HCT116 (cell line): ENCODE measurements around the gene BRINP1. TPM values are rescaled to one million over a fixed set of nuclear protein-coding genes. Genes with fewer than 3 reads are reported as not detected.

ENCODE experiments used
- ATAC-seq: fragments of 200-7000 bp; cut with Tn5 transposase; 2 replicates; pipeline ENCODE4 v1.9.1; 2020; ENCODE audit warnings: mild to moderate bottlenecking, moderate library complexity
- BruUV-seq: library from RNA; stranded (reverse); fragments of 400-500 nt; replicated peaks from 2 replicates; lab custom pipeline; 2021; lab: Mats Ljungman, UMichigan
- CTCF ChIA-PET: fragments of 300-600 bp; sonication (Branson Sonifier 250); formaldehyde crosslinking; loops from one replicate; lab custom pipeline; 2021; ENCODE audit warnings: antibody characterized with exemption; lab: Charles Lee
- POLR2A ChIA-PET: fragments of 300-600, 350-600 bp; sonication (Branson Sonifier 250); formaldehyde crosslinking; loops from one replicate; lab custom pipeline; 2021; ENCODE audit warnings: antibody characterized with exemption; lab: Charles Lee
- RAD21 ChIA-PET, 2 experiments: fragments of 300-600 bp; sonication (Branson Sonifier 250); formaldehyde crosslinking; loops; one replicate each; lab custom pipeline; 2023; ENCODE audit warnings: low total read pairs in 2 of 2; ENCODE audit not compliant: uncharacterized antibody in 2 of 2, unreplicated experiment in 2 of 2, low non-redundant PET in 1 of 2; lab: Charles Lee
- DNase-seq: peaks from one replicate; pipeline ENCODE4 v3.0.0-alpha.2; 2010; ENCODE audit warnings: low read depth, low spot score
- H2AFZ ChIP-seq: fragments of 200-600 bp; shearing (Covaris generic), sonication (generic); 2 replicates; pipeline ENCODE4 v1.6.1; 2017; ENCODE audit warnings: low read depth, mixed run types, mixed read lengths, antibody characterized with exemption, low read length; ENCODE audit not compliant: poor library complexity, severe bottlenecking
- H3K27ac ChIP-seq: 2 replicates; pipeline ENCODE4 v1.5.1; 2012; ENCODE audit warnings: low read depth, low read length
- H3K27me3 ChIP-seq: fragments of 200-600 bp; sonication (generic); 2 replicates; pipeline ENCODE4 v1.6.1; 2016; ENCODE audit warnings: mixed run types, low read length, mixed read lengths; ENCODE audit not compliant: insufficient read depth
- H3K36me3 ChIP-seq, 2 experiments: fragments of 200-500 bp in 1 of 2; fragments of 200-600 bp in 1 of 2; sonication (Bioruptor generic) in 1 of 2; sonication (generic) in 1 of 2; 2 replicates each; pipeline versions ENCODE4 v1.5.1 to v1.6.1; 2014 to 2016; ENCODE audit warnings: low read length in 2 of 2, inconsistent platforms in 1 of 2, mixed read lengths in 1 of 2, mixed run types in 1 of 2; ENCODE audit not compliant: insufficient read depth in 2 of 2, control insufficient read depth in 1 of 2
- H3K4me1 ChIP-seq, 2 experiments: fragments of 200-600 bp in 1 of 2; sonication (generic) in 1 of 2; 2 replicates each; pipeline versions ENCODE4 v1.5.1 to v1.6.1; 2012 to 2017; ENCODE audit warnings: low read length in 2 of 2, inconsistent platforms in 1 of 2, mild to moderate bottlenecking in 1 of 2, mixed read lengths in 1 of 2, mixed run types in 1 of 2, moderate library complexity in 1 of 2; ENCODE audit not compliant: insufficient read depth in 2 of 2, control insufficient read depth in 1 of 2
- H3K4me2 ChIP-seq: fragments of 200-600 bp; sonication (generic); 2 replicates; pipeline ENCODE4 v1.6.1; 2017; ENCODE audit warnings: mixed run types, low read length, mixed read lengths
- H3K4me3 ChIP-seq, 2 experiments: fragments of 200-600 bp in 1 of 2; sonication (generic) in 1 of 2; replicated peaks in 1 of 2; 2 replicates each; pipeline ENCODE4 v1.5.1; 2011 to 2016; ENCODE audit warnings: low read length in 2 of 2, control low read depth in 1 of 2, low read depth in 1 of 2, mild to moderate bottlenecking in 1 of 2, mixed read lengths in 1 of 2, mixed run types in 1 of 2
- H3K79me2 ChIP-seq: fragments of 200-600 bp; sonication (generic); 2 replicates; pipeline ENCODE4 v1.6.1; 2017; ENCODE audit warnings: mild to moderate bottlenecking, mixed run types, low read length, moderate library complexity, mixed read lengths; ENCODE audit not compliant: insufficient read depth
- H3K9ac ChIP-seq: fragments of 200-600 bp; sonication (generic); 2 replicates; pipeline ENCODE4 v1.6.1; 2016; ENCODE audit warnings: low read length, mixed read lengths
- H3K9me2 ChIP-seq: fragments of 200-600 bp; sonication (generic), shearing (Covaris generic); 2 replicates; pipeline ENCODE4 v1.6.1; 2017; ENCODE audit warnings: mixed run types, mild to moderate bottlenecking, moderate library complexity; ENCODE audit not compliant: insufficient read depth
- H3K9me3 ChIP-seq, 2 experiments: fragments of 200-500 bp in 1 of 2; fragments of 200-600 bp in 1 of 2; sonication (Bioruptor generic) in 1 of 2; sonication (generic) in 1 of 2; 2 replicates each; pipeline ENCODE4 v1.6.1; 2014 to 2017; ENCODE audit warnings: low read length in 2 of 2, mixed read lengths in 2 of 2, inconsistent platforms in 1 of 2, low read depth in 1 of 2, mild to moderate bottlenecking in 1 of 2, mixed run types in 1 of 2, moderate library complexity in 1 of 2; ENCODE audit not compliant: control insufficient read depth in 1 of 2, insufficient read depth in 1 of 2
- H4K20me1 ChIP-seq: fragments of 200-600 bp; sonication (generic), shearing (Covaris generic); 2 replicates; pipeline ENCODE4 v1.6.1; 2017; ENCODE audit warnings: mixed run types, mild to moderate bottlenecking, moderate library complexity; ENCODE audit not compliant: insufficient read depth
- EGR1 ChIP-seq: IDR thresholded peaks from 2 replicates; pipeline ENCODE4 v1.6.1; 2012; ENCODE audit warnings: low read depth
- ELF1 ChIP-seq: IDR thresholded peaks from 2 replicates; pipeline ENCODE4 v1.6.1; 2012; ENCODE audit warnings: low read depth, borderline replicate concordance
- EZH2 ChIP-seq: fragments of 200-600 bp; sonication (generic); IDR thresholded peaks from 2 replicates; pipeline ENCODE4 v1.6.1; 2017; ENCODE audit warnings: antibody characterized with exemption, mixed run types
- EZH2phosphoT487 ChIP-seq: fragments of 200-600 bp; IDR thresholded peaks from 2 replicates; pipeline ENCODE4 v1.6.1; 2018; ENCODE audit warnings: antibody characterized with exemption, borderline replicate concordance
- FOSL1 ChIP-seq: IDR thresholded peaks from 2 replicates; pipeline ENCODE4 v1.6.1; 2012; ENCODE audit warnings: low read depth
- JUND ChIP-seq: IDR thresholded peaks from 2 replicates; pipeline ENCODE4 v1.6.1; 2012
- POLR2A ChIP-seq: IDR thresholded peaks from 2 replicates; pipeline ENCODE4 v1.7.0; 2011; ENCODE audit warnings: borderline replicate concordance; ENCODE audit not compliant: insufficient read depth, insufficient read length; ENCODE audit errors: extremely low read depth
- REST ChIP-seq: IDR thresholded peaks from 2 replicates; pipeline ENCODE4 v1.6.1; 2012; ENCODE audit warnings: low read depth
- SIN3A ChIP-seq: IDR thresholded peaks from 2 replicates; pipeline ENCODE4 v1.6.1; 2012; ENCODE audit warnings: low read depth
- intact Hi-C: fragments of 100-400 bp; cut with micrococcal nuclease; formaldehyde crosslinking; loops from 2 replicates; pipeline ENCODE4 v1.10.0; 2022
- total RNA-seq: library from RNA; stranded (reverse); gene quantifications from one replicate; pipeline ENCODE4 v1.2.1, GENCODE V29; 2021; ENCODE audit not compliant: unreplicated experiment
- TF ChIP-seq, protein P1 (sequence below): IDR thresholded peaks from 2 replicates; pipeline ENCODE4 v1.6.1; 2012

The BRINP1 gene
- total RNA-seq, 1 experiment from 2014 or later: not detected

DNA sequence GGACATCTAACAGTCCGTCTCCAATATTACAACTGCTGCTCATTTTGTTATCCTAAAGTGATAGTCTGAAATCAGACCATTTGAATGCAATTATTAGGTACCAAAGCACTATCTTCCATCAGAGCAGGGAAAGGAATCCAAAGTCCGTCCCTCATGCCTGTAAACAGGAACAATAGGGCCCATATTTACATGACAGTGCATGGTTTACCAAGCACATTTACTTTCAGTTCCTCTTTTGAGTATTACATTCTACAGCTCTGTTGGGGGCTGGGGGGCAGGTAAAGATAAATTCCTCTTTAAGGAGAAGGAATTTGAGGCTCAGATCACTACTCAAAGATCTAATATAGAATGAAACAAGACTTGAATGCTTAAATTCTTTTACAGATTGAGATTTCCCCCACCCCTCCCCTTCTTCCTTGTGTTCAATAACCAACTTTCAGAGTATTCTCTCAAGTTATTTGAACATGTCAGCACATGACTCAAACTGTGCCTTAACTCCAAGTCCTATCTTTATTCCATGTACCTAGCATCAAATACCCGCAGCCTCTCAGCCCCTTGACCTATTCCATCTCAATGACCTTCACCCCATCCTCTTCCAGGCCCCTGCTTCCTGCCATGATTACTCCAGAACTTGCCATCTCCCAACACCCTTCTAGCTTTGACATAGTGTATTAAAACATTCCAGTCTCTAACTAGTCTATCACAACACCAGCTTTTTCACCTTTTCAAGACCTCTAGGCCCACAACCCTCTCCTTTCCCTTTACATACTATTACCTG lies 71.0 kb downstream of the BRINP1 start:
- Histone ChIP-seq H3K4me2 (no peak overlapping the region), H3K79me2 (no peaks in the 10 kb centered on the region), H3K4me1 (no peaks in the 10 kb centered on the region), H3K36me3 (no peaks in the 10 kb centered on the region), H3K27me3 (no peaks in the 10 kb centered on the region), H3K4me3 (no peak overlapping the region), H3K9me2 (no peaks in the 10 kb centered on the region), H3K9me3 (peaks cover 0 to 2% of the 10 kb centered on the region in 2 experiments; a peak in 1 of 4 replicates), H3K9ac (no peak overlapping the region), H4K20me1 (no peaks in the 10 kb centered on the region), H2AFZ (no peak overlapping the region), H3K27ac (no peak overlapping the region)
- intact Hi-C loops: no loop called here
- DNase-seq: no peak
- ChIA-PET CTCF (no interaction called here), RAD21 (no interaction called here), POLR2A (no interaction called here)
- no TSS peak for BruUV-seq
- no peak for TF ChIP-seq JUND
- no peak for TF ChIP-seq POLR2A
- no peak for TF ChIP-seq ELF1
- no peak for TF ChIP-seq EZH2phosphoT487
- no peak for ATAC-seq

- RAD21 ChIA-PET: no interaction called here
- no peak overlapping the region for H3K9ac ChIP-seq
- POLR2A ChIA-PET: no interaction called here
- H2AFZ ChIP-seq: no peak overlapping the region
- no peaks in the 10 kb centered on the region for H3K36me3 ChIP-seq
- no peaks in the 10 kb centered on the region for H3K27me3 ChIP-seq
- no peak overlapping the region for H3K27ac ChIP-seq
- intact Hi-C loops: no loop called here
- no peaks in the 10 kb centered on the region for H3K4me1 ChIP-seq
- no peak overlapping the region for H3K4me3 ChIP-seq
- H3K9me2 ChIP-seq: no peaks in the 10 kb centered on the region
- H3K79me2 ChIP-seq: no peaks in the 10 kb centered on the region
- H3K4me2 ChIP-seq: no peak overlapping the region
- peaks cover 0 to 17% of the 10 kb centered on the region in 2 experiments; a peak in 1 of 4 replicates for H3K9me3 ChIP-seq
- TF ChIP-seq EGR1: no peak
- no peak for TF ChIP-seq REST
- no peak for TF ChIP-seq EZH2
- TF ChIP-seq FOSL1: no peak
- no peak for TF ChIP-seq SIN3A
- TF ChIP-seq, protein P1, sequence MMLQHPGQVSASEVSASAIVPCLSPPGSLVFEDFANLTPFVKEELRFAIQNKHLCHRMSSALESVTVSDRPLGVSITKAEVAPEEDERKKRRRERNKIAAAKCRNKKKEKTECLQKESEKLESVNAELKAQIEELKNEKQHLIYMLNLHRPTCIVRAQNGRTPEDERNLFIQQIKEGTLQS: no peak
- BruUV-seq: no TSS peak
- no peak for ATAC-seq
- CTCF ChIA-PET: no interaction called here
- DNase-seq: no peak
- H4K20me1 ChIP-seq: no peaks in the 10 kb centered on the region
Measured at GRCh38 chr9:119291554-119291953, 77.7 kb downstream of the BRINP1 start.
